Skeletal muscle tissue (tissue), 4 donors: ENCODE data around the gene WNK2. TPM values are rescaled to one million over a fixed set of nuclear protein-coding genes. Genes with fewer than 3 reads are reported as not detected.
A peak's percentile ranks its signal among the peaks of the same experiment; 100 is the strongest.

ENCODE experiments used
- H3K27ac ChIP-seq: one replicate; pipeline ENCODE4 v1.7.0; 2013; ENCODE audit warnings: mild to moderate bottlenecking, low read depth, low read length, inconsistent platforms
- H3K27me3 ChIP-seq, 3 donors: one replicate each; pipeline ENCODE4 v1.7.0; 2013; ENCODE audit warnings: low read length in 3 of 3; ENCODE audit not compliant: control insufficient read depth in 3 of 3, insufficient read depth in 3 of 3
- H3K36me3 ChIP-seq, 3 donors: one replicate each; pipeline ENCODE4 v1.7.0; 2013; ENCODE audit warnings: low read length in 3 of 3; ENCODE audit not compliant: control insufficient read depth in 3 of 3, insufficient read depth in 3 of 3
- H3K4me1 ChIP-seq, 3 donors: one replicate each; pipeline ENCODE4 v1.7.0; 2013; ENCODE audit warnings: low read length in 3 of 3, mild to moderate bottlenecking in 3 of 3; ENCODE audit not compliant: control insufficient read depth in 3 of 3, insufficient read depth in 3 of 3
- H3K4me3 ChIP-seq, 3 donors: one replicate each; pipeline ENCODE4 v1.7.0; 2013; ENCODE audit warnings: low read length in 3 of 3
- H3K9ac ChIP-seq, 3 donors: one replicate each; pipeline ENCODE4 v1.7.0; 2013; ENCODE audit warnings: low read length in 3 of 3, mild to moderate bottlenecking in 3 of 3, moderate library complexity in 2 of 3, low read depth in 1 of 3
- H3K9me3 ChIP-seq, 3 donors: one replicate each; pipeline ENCODE4 v1.7.0; 2013; ENCODE audit warnings: low read length in 3 of 3; ENCODE audit not compliant: control insufficient read depth in 3 of 3
- total RNA-seq: library from RNA; depleted of rRNA; stranded (reverse); fragments of >200 nt; gene quantifications from one replicate; pipeline ENCODE4 v1.2.3, GENCODE V29; 2014
- donor health status: Osteomylitis.

Gene WNK2
- total RNA-seq, 1 donor from 2014 or later: 4.7 TPM

DNA sequence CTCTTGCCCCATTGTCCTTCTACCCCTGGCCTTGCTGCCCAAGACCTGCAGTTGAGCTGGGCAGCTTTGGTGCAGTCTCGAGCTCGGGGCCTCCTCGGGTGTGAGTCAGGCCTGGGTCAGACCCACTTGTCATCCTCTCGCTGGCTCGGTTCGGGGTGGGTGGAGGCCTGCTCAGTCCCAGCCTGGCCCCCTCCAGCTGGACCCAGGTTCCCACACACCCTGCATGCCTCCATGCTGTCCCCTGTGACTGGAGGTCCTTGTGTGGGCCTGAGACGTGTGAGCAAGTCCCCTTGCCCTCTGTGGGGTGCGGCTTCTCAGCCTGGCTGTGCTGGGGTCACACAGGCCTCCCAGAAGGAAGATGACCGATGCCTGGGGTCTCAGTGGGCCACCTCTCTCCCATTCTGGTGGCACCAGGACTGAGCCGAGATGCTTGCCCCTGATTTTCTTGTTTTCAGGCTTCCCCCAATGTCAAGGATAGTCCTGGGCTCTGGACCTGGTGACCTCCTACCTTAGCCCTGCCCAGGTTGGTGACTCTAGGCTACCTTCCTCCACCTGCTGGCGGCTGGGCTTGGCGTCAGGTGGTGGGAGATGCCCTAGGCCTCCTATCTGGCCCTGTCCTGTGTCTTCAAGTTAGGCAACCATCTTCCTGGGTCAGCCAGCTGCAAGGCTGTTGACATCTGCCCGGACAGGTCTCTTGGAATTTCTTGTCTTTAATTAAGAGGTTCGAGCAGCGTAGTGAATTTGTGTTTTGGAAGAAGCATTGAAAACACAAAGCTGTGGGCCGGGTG lies 15.1 kb downstream of the WNK2 start:
- no peak overlapping the region for H3K4me3 ChIP-seq
- no peak overlapping the region for H3K9ac ChIP-seq
- peaks cover 36 to 68% (median 63%) of the 10 kb centered on the region in 3 donors for H3K4me1 ChIP-seq
- no peaks in the 10 kb centered on the region for H3K27me3 ChIP-seq
- no peak overlapping the region for H3K27ac ChIP-seq
- no peaks in the 10 kb centered on the region for H3K36me3 ChIP-seq
- H3K9me3 ChIP-seq: no peaks in the 10 kb centered on the region

- Histone ChIP-seq H3K27ac (peak overlapping the region; percentile 5), H3K36me3 (no peaks in the 10 kb centered on the region), H3K27me3 (no peaks in the 10 kb centered on the region), H3K4me1 (peaks cover 50 to 77% (median 77%) of the 10 kb centered on the region in 3 donors), H3K9ac (peak overlapping the region in 2 of 3 donors; percentile 50 to 51), H3K4me3 (no peak overlapping the region), H3K9me3 (no peaks in the 10 kb centered on the region)
Measured at GRCh38 chr9:93200449-93200742, 16.5 kb downstream of the WNK2 start.

DNA sequence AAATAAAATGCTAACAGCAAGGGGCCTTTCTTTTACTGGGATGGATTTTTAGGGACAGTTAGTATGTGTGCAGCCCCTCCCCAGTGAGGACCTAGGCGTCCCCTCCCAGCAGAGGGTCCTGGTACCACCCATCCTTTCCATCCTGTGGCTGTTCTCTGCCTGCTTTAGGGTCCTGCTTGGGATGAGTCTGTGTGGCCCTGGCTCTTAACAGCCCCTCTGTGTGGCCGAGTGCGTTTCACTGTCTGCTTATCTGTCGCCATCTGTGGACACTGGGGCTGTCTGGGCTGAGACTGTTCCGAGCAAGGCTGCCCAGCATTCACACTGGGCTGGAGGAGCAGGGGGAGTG lies 17.0 kb downstream of the WNK2 start:
- Histone ChIP-seq H3K4me1 (peaks cover 55 to 82% (median 82%) of the 10 kb centered on the region in 3 donors), H3K9ac (peak overlapping the region; percentile 20 to 71 (median 22)), H3K27ac (peak overlapping the region; percentile 75)

DNA sequence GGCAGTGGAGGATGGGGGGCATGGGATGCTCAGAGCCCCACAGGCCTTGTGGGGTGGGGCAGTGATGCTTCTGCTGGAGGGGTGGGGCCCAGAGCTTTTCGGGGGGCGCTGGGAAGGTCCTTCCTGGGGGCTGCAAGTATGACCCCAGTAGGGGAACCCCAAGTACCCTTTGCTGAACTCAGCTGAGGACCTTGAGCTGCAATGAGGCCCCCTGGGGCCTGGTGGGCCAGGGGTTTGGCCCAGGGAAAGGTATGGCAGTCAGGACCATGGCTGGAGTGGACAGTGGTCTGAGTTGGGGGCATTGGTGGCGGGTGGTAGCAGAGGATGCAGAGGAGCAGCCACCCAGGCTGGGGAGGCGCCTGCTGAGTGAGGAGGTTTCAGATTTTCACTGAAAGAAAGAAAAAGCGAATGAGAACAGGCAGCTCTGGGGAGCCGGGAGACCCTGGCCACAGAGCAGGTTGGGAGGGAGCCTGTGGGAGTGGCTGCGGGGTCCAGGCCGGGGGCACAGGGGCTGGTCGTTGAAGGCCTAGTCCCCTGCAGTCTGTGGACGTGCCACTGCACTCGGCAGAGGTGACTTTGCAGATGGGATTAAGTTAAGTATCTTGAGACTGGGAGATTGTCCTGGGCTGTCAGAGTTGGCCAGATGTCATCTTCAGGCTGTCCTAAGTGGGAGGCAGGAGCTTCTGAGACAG lies 19.2 kb downstream of the WNK2 start:
- H3K27ac ChIP-seq: peak overlapping the region; percentile 75
- H3K4me1 ChIP-seq: peaks cover 77 to 95% (median 92%) of the 10 kb centered on the region in 3 donors

More for the DNA sequence above, 17.0 kb downstream of the WNK2 start:
- Histone ChIP-seq H3K4me3 (peak overlapping the region in 2 of 3 donors; percentile 41 to 57), H3K36me3 (no peaks in the 10 kb centered on the region), H3K27me3 (no peaks in the 10 kb centered on the region), H3K9me3 (no peaks in the 10 kb centered on the region)

DNA sequence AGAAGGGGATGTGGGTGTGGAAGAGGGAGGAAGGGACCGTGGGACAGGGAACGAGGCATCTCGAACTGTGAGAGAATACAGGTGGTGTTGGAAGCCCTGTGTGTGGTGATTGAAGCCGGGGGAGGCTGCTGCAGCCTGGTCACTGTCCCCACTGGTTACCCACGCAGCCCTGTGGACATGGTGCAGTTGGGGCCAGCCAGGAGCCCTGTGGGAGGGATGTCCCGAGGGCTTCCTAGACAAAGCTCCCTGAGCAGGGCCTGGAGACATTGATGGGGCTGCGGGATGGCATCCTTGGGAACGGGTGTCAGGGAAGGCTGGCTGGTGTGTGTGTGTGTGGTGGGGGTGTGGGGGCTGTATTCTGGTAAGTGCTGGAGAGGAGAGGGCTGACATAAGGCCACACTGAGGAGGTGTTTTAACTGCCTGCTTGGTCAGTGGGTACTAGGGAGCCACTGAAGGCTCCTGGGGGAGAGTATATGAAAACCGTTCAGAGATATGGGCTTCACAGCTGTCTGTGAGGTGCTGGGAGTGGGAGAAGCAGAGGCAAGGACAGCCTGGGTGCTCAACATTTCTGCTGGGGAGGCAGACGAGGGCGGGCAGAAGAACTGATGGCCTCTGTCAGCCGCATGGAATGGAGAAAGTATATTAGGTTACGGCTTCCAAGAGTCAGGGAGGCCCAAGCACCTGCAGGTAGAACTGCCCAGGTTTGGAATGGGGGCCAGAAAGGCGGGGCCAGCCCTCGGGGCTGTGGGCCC lies 20.0 kb downstream of the WNK2 start:
- H3K27ac ChIP-seq: peak overlapping the region; percentile 86
- no peaks in the 10 kb centered on the region for H3K36me3 ChIP-seq
- H3K4me3 ChIP-seq: no peak overlapping the region
- no peaks in the 10 kb centered on the region for H3K27me3 ChIP-seq
- peaks cover 84 to 95% (median 92%) of the 10 kb centered on the region in 3 donors for H3K4me1 ChIP-seq
- H3K9ac ChIP-seq: peak overlapping the region in 2 of 3 donors; percentile 52 to 81
- no peaks in the 10 kb centered on the region for H3K9me3 ChIP-seq

More for the DNA sequence above, 19.2 kb downstream of the WNK2 start:
- Histone ChIP-seq H3K9me3 (no peaks in the 10 kb centered on the region), H3K36me3 (no peaks in the 10 kb centered on the region), H3K9ac (peak overlapping the region in 1 of 3 donors; percentile 81), H3K27me3 (no peaks in the 10 kb centered on the region), H3K4me3 (peak overlapping the region in 1 of 3 donors; percentile 20)

GRCh38 chr9:93204470-93205043 lies 20.6 kb downstream of the WNK2 start:
- Histone ChIP-seq H3K27me3 (no peaks in the 10 kb centered on the region), H3K9ac (peak overlapping the region in 2 of 3 donors; percentile 52 to 81), H3K4me3 (peak overlapping the region in 2 of 3 donors; percentile 43 to 45), H3K4me1 (peaks cover 90 to 98% (median 95%) of the 10 kb centered on the region in 3 donors), H3K9me3 (no peaks in the 10 kb centered on the region), H3K27ac (peak overlapping the region; percentile 86), H3K36me3 (no peaks in the 10 kb centered on the region)

GRCh38 chr9:93205045-93205768 lies 21.3 kb downstream of the WNK2 start:
- Histone ChIP-seq H3K27ac (peak overlapping the region; percentile 86), H3K4me3 (peak overlapping the region; percentile 39 to 63 (median 43)), H3K4me1 (peaks cover 88 to 97% (median 97%) of the 10 kb centered on the region in 3 donors), H3K27me3 (no peaks in the 10 kb centered on the region), H3K9me3 (no peaks in the 10 kb centered on the region), H3K36me3 (no peaks in the 10 kb centered on the region), H3K9ac (peak overlapping the region; percentile 52 to 81 (median 64))

- Histone ChIP-seq H3K36me3 (no peaks in the 10 kb centered on the region), H3K4me1 (peaks cover 82 to 89% (median 89%) of the 10 kb centered on the region in 3 donors), H3K9me3 (no peaks in the 10 kb centered on the region), H3K27me3 (no peaks in the 10 kb centered on the region), H3K9ac (peak overlapping the region; percentile 23 to 81 (median 64)), H3K27ac (peak overlapping the region; percentile 86), H3K4me3 (peak overlapping the region; percentile 24 to 63 (median 39))
Measured at GRCh38 chr9:93205896-93206575, 22.1 kb downstream of the WNK2 start.
